Fibroblast of skin of right biceps (primary cell): ENCODE measurements around the gene GIMAP1.

Experiments
- DNase-seq: peaks from one replicate; pipeline ENCODE4 v3.0.0-alpha.2; 2013

Gene GIMAP1

DNA sequence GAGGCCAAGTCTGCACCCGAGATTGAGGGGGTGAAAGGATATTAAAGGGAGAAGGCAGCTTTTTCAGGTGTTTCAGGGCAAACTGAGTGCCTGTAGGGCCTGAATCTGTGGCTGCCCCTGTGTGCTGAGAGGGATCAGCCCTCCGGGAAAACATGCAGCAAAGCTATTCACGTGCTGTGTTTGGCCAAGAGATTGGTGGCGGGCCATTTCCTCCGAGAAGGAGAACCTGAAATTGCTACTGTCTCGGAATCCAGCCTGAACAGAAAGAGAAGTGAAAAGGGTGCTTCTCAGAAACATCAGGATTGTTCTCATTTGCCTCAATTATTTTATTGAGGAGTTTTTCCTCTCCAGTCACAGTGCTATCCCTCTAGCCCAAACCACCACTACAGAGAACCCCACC, 36.8 kb downstream of the GIMAP1 start:
- DNase-seq = no peak

GRCh38 chr7:150753826-150754603, 37.6 kb downstream of the GIMAP1 start:
- DNase-seq = no peak

GRCh38 chr7:150754951-150755350, 38.5 kb downstream of the GIMAP1 start:
- no peak for DNase-seq

- no peak for DNase-seq
Measured at GRCh38 chr7:150755473-150756099, 39.2 kb downstream of the GIMAP1 start.

DNA sequence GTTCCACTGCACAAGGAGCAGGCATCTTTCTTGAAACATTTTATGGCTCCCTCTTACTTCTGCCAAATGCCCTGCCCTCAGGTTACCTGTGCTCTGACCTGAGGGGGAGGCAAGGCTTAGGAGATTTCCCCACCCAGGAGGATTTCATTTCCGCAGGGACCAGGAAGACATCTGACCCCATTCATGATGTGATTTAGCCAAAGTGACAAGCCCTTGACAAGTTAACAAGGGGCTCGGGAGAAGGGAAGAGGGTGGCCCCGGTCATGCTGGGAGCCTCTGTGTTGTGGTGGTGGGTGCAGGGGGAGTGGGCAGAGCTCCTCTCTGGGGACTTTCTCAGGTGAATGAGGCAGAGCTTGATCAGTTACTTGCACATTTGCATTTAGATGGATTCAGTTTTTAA, 39.8 kb downstream of the GIMAP1 start:
- no peak for DNase-seq

- no peak for DNase-seq
Measured at GRCh38 chr7:150756858-150757257, 40.4 kb downstream of the GIMAP1 start.

DNA sequence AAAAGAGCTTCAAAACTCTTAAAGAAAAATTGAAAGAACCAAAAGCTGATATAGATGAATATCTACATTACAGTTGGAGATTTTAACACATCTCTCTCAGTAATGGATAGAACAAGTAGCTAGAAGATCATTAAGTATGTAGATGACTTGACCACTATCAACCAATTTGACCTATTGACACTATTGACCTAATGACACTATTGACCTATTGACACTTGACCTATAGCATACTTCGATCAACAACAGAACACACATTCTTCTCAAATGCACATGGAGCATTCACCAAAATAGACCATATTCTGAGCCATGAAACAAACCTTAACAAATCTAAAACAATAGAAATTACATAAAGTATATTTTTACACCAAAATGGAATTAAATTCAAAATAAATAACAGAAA, 43.1 kb downstream of the GIMAP1 start:
- DNase-seq = no peak

DNA sequence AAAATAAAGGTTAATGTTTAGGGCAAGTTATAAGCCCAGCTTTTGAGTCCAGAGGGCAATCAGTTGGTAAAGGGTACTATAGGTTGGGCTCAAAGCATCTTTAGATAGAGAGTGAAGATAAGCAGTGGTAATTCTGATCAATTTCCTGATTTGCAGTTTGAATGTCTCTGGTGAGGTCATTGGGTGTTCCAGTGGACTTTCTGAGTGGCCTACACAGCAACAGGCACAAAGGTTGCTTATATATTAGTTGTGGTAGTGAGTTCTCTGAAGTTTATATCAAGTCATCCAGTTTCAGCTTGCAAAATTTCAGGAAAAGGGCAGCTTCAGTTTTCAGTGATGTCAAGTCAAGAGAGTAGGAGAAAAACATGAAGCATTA, 49.9 kb downstream of the GIMAP1 start:
- no peak for DNase-seq

DNA sequence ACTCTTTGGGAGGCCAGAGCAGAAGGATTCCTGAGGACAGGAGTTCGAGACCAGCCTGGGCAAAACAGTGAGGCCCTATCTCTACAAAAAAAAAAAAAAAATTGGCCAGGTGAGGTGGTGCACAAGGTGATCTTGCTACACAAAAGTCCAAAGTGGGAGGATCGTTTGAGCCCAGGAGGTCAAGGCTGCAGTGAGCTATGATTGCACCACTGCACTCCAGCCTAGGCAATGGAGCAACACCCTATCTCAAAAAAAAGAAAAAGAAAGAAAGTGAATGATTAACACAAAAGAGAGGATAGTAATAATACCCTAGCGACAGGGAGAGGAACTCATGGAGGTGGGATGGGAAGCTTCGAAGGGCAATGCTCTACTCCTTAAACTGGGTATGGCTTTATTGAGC, 53.4 kb downstream of the GIMAP1 start:
- DNase-seq = no peak
